ENCODE data around the gene GMIP.

DNA sequence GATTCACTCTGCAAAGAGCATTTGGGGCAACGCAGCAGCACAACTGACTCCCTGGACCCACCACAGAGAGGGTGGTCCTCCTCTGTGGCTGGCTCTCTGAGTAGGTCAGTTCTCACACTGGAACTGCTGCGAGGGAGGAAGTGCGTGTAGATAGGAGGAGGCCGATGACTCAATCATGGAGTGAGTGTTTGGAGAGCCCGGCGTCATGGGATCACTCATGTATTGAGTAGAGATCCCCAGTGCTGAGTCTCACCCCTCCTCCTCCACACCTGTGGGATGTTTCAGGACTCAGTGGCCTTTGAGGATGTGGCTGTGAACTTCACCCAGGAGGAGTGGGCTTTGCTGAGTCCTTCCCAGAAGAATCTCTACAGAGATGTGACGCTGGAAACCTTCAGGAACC lies 34.1 kb upstream of the GMIP start:
- TF ChIP-seq, protein P1, sequence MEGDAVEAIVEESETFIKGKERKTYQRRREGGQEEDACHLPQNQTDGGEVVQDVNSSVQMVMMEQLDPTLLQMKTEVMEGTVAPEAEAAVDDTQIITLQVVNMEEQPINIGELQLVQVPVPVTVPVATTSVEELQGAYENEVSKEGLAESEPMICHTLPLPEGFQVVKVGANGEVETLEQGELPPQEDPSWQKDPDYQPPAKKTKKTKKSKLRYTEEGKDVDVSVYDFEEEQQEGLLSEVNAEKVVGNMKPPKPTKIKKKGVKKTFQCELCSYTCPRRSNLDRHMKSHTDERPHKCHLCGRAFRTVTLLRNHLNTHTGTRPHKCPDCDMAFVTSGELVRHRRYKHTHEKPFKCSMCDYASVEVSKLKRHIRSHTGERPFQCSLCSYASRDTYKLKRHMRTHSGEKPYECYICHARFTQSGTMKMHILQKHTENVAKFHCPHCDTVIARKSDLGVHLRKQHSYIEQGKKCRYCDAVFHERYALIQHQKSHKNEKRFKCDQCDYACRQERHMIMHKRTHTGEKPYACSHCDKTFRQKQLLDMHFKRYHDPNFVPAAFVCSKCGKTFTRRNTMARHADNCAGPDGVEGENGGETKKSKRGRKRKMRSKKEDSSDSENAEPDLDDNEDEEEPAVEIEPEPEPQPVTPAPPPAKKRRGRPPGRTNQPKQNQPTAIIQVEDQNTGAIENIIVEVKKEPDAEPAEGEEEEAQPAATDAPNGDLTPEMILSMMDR (IDR thresholded peaks at IDR 0.05; ENCODE audit: low read depth, low read length, missing input control), result no peak
- TF ChIP-seq RAD21 (IDR thresholded peaks at IDR 0.05) (no peak), RXRA (IDR thresholded peaks at IDR 0.05) (no peak), JUND (IDR thresholded peaks at IDR 0.05) (no peak)
- TF ChIP-seq, protein P2, sequence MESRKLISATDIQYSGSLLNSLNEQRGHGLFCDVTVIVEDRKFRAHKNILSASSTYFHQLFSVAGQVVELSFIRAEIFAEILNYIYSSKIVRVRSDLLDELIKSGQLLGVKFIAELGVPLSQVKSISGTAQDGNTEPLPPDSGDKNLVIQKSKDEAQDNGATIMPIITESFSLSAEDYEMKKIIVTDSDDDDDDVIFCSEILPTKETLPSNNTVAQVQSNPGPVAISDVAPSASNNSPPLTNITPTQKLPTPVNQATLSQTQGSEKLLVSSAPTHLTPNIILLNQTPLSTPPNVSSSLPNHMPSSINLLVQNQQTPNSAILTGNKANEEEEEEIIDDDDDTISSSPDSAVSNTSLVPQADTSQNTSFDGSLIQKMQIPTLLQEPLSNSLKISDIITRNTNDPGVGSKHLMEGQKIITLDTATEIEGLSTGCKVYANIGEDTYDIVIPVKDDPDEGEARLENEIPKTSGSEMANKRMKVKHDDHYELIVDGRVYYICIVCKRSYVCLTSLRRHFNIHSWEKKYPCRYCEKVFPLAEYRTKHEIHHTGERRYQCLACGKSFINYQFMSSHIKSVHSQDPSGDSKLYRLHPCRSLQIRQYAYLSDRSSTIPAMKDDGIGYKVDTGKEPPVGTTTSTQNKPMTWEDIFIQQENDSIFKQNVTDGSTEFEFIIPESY (IDR thresholded peaks at IDR 0.05), result no peak

Measured in liver (tissue), 3 donors.